Natural killer cell treated with Interleukin-12 subunit alpha and Interleukin-12 subunit beta and Interleukin-15 and Interleukin-18, amount 100 ng/mL, for 72 hours (primary cell): Measurements from ENCODE around the gene DCAF6. TPM values are rescaled to one million over a fixed set of nuclear protein-coding genes. Genes with fewer than 3 reads are reported as not detected.
"Not testable (repeated sequence)": the region's sequence is repeated elsewhere in the genome, so short reads cannot be mapped to it uniquely, and the experiment has no call there.

Source experiments
- ATAC-seq, 2 donors: fragments of 150-1000 bp; cut with Tn5 transposase in 1 of 2; sonication (Bioruptor Pico), chemical (Tn5 transposase) in 1 of 2; 2 replicates each; pipeline ENCODE4 v1.10.0; 2021
- DNase-seq: peaks from one replicate; pipeline ENCODE4 v3.0.0; 2022; ENCODE audit warnings: low spot score
- H3K27ac Mint-ChIP-seq, 2 donors: 1 replicate in 1 of 2; 2 replicates in 1 of 2; pipeline ENCODE4 v1.8.0; 2022; ENCODE audit warnings: mixed read lengths in 2 of 2, mild to moderate bottlenecking in 1 of 2, moderate library complexity in 1 of 2
- H3K27me3 Mint-ChIP-seq, 2 donors: 1 replicate in 1 of 2; 2 replicates in 1 of 2; pipeline ENCODE4 v1.8.0; 2022; ENCODE audit warnings: mixed read lengths in 2 of 2
- H3K36me3 Mint-ChIP-seq: one replicate; pipeline ENCODE4 v1.8.0; 2022; ENCODE audit warnings: mixed read lengths
- H3K4me1 Mint-ChIP-seq, 2 donors: 1 replicate in 1 of 2; 2 replicates in 1 of 2; pipeline ENCODE4 v1.8.0; 2022; ENCODE audit warnings: low read depth in 2 of 2, mixed read lengths in 2 of 2, mild to moderate bottlenecking in 1 of 2
- H3K4me3 Mint-ChIP-seq: one replicate; pipeline ENCODE4 v1.8.0; 2022; ENCODE audit warnings: mixed read lengths
- H3K9me3 Mint-ChIP-seq: 2 replicates; pipeline ENCODE4 v1.8.0; 2022; ENCODE audit warnings: mixed read lengths
- total RNA-seq, 2 donors: library from RNA; stranded (reverse); gene quantifications; one replicate each; pipeline ENCODE4 v1.2.3, GENCODE V29; 2022

Gene DCAF6, protein sequence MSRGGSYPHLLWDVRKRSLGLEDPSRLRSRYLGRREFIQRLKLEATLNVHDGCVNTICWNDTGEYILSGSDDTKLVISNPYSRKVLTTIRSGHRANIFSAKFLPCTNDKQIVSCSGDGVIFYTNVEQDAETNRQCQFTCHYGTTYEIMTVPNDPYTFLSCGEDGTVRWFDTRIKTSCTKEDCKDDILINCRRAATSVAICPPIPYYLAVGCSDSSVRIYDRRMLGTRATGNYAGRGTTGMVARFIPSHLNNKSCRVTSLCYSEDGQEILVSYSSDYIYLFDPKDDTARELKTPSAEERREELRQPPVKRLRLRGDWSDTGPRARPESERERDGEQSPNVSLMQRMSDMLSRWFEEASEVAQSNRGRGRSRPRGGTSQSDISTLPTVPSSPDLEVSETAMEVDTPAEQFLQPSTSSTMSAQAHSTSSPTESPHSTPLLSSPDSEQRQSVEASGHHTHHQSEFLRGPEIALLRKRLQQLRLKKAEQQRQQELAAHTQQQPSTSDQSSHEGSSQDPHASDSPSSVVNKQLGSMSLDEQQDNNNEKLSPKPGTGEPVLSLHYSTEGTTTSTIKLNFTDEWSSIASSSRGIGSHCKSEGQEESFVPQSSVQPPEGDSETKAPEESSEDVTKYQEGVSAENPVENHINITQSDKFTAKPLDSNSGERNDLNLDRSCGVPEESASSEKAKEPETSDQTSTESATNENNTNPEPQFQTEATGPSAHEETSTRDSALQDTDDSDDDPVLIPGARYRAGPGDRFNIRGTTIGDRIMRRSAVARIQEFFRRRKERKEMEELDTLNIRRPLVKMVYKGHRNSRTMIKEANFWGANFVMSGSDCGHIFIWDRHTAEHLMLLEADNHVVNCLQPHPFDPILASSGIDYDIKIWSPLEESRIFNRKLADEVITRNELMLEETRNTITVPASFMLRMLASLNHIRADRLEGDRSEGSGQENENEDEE
- 10 to 100 TPM; 18.3 to 29.3 TPM for total RNA-seq

DNA sequence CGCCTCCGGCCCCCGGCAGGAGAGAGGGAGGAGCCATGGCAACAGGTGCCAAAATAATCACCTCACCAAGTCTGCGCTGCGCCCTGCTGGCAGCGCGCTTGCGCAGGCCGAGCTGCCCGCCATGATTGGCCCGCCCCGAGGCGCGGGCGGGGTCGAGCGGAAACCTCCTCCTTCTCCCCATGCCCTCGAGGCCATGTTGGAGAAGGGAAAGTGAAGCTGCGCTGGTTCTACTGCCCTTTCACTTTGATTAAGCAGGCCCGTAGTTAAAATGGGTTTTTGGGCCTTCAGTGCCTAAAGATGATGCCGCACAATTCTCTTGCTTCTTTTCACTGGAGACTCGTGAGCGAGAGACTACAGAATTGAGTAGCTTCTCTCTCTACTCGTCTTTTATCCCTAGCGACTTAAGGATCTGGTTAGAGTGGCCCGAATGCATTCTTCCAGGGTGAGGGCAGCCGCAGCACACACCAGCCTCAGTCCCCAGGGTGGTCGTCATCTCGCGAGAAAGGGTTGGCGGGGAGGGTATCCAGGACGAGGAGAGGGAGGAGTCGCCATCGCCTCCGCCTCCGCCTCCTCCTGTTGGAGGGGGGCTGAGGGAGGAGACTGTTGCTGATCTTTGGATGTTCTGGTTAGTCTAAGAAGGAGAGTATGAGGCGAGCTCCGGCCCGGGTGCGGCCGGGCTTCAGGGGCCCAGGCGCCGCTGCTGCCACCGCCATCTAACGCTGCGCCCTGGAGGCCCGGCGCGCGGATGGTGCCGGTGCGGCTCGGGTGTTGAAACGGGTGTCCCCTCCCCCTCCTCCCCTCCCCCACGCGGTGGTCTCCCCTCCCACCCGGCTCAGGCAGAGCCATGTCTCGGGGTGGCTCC lies at the start of gene DCAF6:
Gene DCAF6, plus strand, starts transcription at position 616 of the 862 bp plus-strand sequence. Its CDS starts 229 bp downstream, at position 845.
- Mint-ChIP-seq H3K27me3 (no peaks in the 10 kb centered on the region), H3K4me1 (peaks cover 27 to 32% of the 10 kb centered on the region in 2 donors), H3K27ac (peak within 1 kb of the TSS; percentile 89 to 90), H3K36me3 (peaks cover 6% of the 10 kb centered on the region), H3K4me3 (peak within 1 kb of the TSS; percentile 97), H3K9me3 (no peaks in the 10 kb centered on the region)
- peak; percentile 98 for DNase-seq
- peak; percentile 92 to 95 for ATAC-seq

- not testable (repeated sequence) for H3K9me3 Mint-ChIP-seq, H3K36me3 Mint-ChIP-seq, H3K4me3 Mint-ChIP-seq, DNase-seq, H3K4me1 Mint-ChIP-seq, H3K27ac Mint-ChIP-seq, ATAC-seq
- peaks cover 12 to 13% of the 10 kb centered on the region in 2 donors for H3K27me3 Mint-ChIP-seq
Observed at GRCh38 chr1:167887187-167887586, 49.3 kb upstream of the DCAF6 start.

DNA sequence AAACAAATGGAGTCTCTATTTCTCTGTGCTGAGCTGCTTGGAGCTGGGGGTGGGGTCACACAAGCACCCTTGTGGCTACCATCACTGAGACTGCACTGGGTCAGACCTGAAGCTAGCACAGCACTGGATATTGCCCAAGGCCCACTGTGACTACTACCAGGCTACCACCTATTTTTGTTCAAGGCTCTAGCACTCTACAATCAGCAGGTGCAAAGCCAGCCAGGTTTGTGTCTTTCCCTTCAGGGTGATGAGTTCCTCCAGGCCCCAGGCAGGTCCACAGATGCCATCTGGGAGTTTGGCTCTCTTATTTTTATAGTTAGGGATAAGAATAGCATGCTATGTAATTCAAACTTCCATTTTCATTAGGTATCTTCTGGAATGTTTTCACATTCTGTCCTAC lies 46.1 kb upstream of the DCAF6 start:
- Mint-ChIP-seq H3K9me3 (peaks cover 3% of the 10 kb centered on the region), H3K27me3 (peaks cover 5 to 6% of the 10 kb centered on the region in 2 donors), H3K36me3 (no peaks in the 10 kb centered on the region), H3K4me3 (no peak overlapping the region), H3K4me1 (no peaks in the 10 kb centered on the region), H3K27ac (no peak overlapping the region)
- DNase-seq (no peak), ATAC-seq (no peak)

DNA sequence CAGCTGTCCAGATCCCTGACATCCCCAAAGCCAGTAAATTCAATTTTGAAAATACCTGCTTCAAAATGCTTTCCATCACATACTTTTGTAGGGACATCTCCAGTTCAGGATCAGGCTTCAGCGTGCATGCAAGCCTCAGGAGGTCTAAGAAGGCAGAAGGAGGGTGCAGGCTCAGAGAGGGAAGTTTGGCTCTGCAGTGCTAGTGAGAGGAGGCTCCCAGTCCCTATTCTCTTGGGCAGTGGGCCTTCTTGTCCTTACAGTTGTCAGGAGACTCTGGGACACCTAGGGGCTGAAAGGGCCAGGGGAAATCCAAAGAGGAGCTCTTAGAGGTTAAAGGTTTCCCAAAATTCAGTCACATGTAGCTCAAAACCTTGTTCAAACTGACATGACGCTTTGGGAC lies 42.7 kb upstream of the DCAF6 start:
- Mint-ChIP-seq H3K27me3 (peaks cover 2 to 12% of the 10 kb centered on the region in 2 donors), H3K9me3 (no peaks in the 10 kb centered on the region), H3K27ac (no peak overlapping the region), H3K4me1 (peaks cover 0 to under 1% of the 10 kb centered on the region in 2 donors), H3K36me3 (no peaks in the 10 kb centered on the region), H3K4me3 (no peak overlapping the region)
- ATAC-seq: peak in 1 of 2 donors; percentile 40
- DNase-seq: no peak

GRCh38 chr1:167898578-167899222 lies 37.8 kb upstream of the DCAF6 start:
- peaks cover 0 to 5% of the 10 kb centered on the region in 2 donors for H3K4me1 Mint-ChIP-seq
- DNase-seq (no peak), ATAC-seq (no peak)
- no peak overlapping the region for H3K27ac Mint-ChIP-seq
- H3K36me3 Mint-ChIP-seq: no peaks in the 10 kb centered on the region
- no peak overlapping the region for H3K4me3 Mint-ChIP-seq
- peaks cover 0 to 7% of the 10 kb centered on the region in 2 donors for H3K27me3 Mint-ChIP-seq
- H3K9me3 Mint-ChIP-seq: no peaks in the 10 kb centered on the region

DNA sequence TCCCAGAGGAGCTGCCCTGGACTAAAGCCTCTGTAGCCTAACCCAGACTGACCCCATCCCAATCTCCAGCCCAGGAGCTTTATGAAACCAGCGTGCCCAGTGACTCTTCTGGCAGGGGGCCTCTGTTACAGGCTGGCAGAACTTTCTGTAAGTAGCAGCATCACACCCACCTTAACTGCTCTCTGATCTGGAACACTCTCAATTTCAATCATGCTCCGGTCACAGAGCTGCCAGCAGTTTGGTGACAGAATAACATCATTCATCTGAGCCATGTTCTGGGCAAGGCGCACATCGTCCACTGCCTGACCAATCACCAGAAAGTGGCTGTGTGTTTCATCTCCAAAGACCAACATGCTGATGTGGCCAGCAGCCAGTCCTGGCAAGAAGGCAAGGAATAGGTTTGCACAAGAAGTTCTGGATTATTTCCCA lies 37.2 kb upstream of the DCAF6 start:
- H3K9me3 Mint-ChIP-seq: no peaks in the 10 kb centered on the region
- H3K4me3 Mint-ChIP-seq: no peak overlapping the region

GRCh38 chr1:167900907-167901306 lies 35.6 kb upstream of the DCAF6 start:
- Mint-ChIP-seq H3K4me1 (peaks cover 0 to 5% of the 10 kb centered on the region in 2 donors), H3K27me3 (peaks cover 0 to 2% of the 10 kb centered on the region in 2 donors), H3K4me3 (no peak overlapping the region), H3K36me3 (no peaks in the 10 kb centered on the region), H3K27ac (no peak overlapping the region), H3K9me3 (no peaks in the 10 kb centered on the region)
- ATAC-seq (no peak), DNase-seq (no peak)

More for the DNA sequence above, 37.2 kb upstream of the DCAF6 start:
- Mint-ChIP-seq H3K4me1 (peaks cover 0 to 5% of the 10 kb centered on the region in 2 donors), H3K36me3 (no peaks in the 10 kb centered on the region), H3K27ac (no peak overlapping the region), H3K27me3 (peaks cover 0 to 7% of the 10 kb centered on the region in 2 donors)
- no peak for DNase-seq
- ATAC-seq: no peak

GRCh38 chr1:167904652-167905130 lies 31.8 kb upstream of the DCAF6 start:
- Mint-ChIP-seq H3K27me3 (peaks cover 3 to 6% of the 10 kb centered on the region in 2 donors), H3K27ac (no peak overlapping the region), H3K36me3 (no peaks in the 10 kb centered on the region), H3K4me3 (no peak overlapping the region), H3K4me1 (no peaks in the 10 kb centered on the region), H3K9me3 (no peaks in the 10 kb centered on the region)
- DNase-seq: no peak
- ATAC-seq: no peak

GRCh38 chr1:167905182-167905581 lies 31.3 kb upstream of the DCAF6 start:
- no peak overlapping the region for H3K27ac Mint-ChIP-seq
- ATAC-seq (no peak), DNase-seq (no peak)
- H3K27me3 Mint-ChIP-seq: peaks cover 5 to 6% of the 10 kb centered on the region in 2 donors
- H3K36me3 Mint-ChIP-seq: peaks cover 2% of the 10 kb centered on the region
- H3K4me1 Mint-ChIP-seq: peaks cover 0 to 3% of the 10 kb centered on the region in 2 donors
- H3K4me3 Mint-ChIP-seq: no peak overlapping the region
- peaks cover 3% of the 10 kb centered on the region for H3K9me3 Mint-ChIP-seq

- no peak for ATAC-seq
- peaks cover 6 to 8% of the 10 kb centered on the region in 2 donors for H3K27me3 Mint-ChIP-seq
- no peak overlapping the region for H3K4me3 Mint-ChIP-seq
- H3K9me3 Mint-ChIP-seq: peaks cover 6% of the 10 kb centered on the region
- H3K27ac Mint-ChIP-seq: no peak overlapping the region
- no peak for DNase-seq
- peaks cover 5% of the 10 kb centered on the region for H3K36me3 Mint-ChIP-seq
- peaks cover 0 to 4% of the 10 kb centered on the region in 2 donors for H3K4me1 Mint-ChIP-seq
Observed at GRCh38 chr1:167905671-167906070, 30.8 kb upstream of the DCAF6 start.

GRCh38 chr1:167909691-167910180 lies 26.7 kb upstream of the DCAF6 start:
- Mint-ChIP-seq H3K27me3 (peaks cover 8 to 11% of the 10 kb centered on the region in 2 donors), H3K9me3 (peaks cover 6% of the 10 kb centered on the region)

GRCh38 chr1:167910530-167910929 lies 26.0 kb upstream of the DCAF6 start:
- Mint-ChIP-seq H3K4me3 (no peak overlapping the region), H3K9me3 (peaks cover 6% of the 10 kb centered on the region), H3K27ac (no peak overlapping the region), H3K36me3 (peaks cover 5% of the 10 kb centered on the region), H3K27me3 (peaks cover 8 to 11% of the 10 kb centered on the region in 2 donors), H3K4me1 (peaks cover 0 to 4% of the 10 kb centered on the region in 2 donors)
- ATAC-seq: no peak
- no peak for DNase-seq

More at GRCh38 chr1:167909691-167910180, 26.7 kb upstream of the DCAF6 start:
- DNase-seq (no peak), ATAC-seq (no peak)
- Mint-ChIP-seq H3K36me3 (peaks cover 5% of the 10 kb centered on the region), H3K4me1 (peaks cover 0 to 4% of the 10 kb centered on the region in 2 donors), H3K27ac (no peak overlapping the region), H3K4me3 (no peak overlapping the region)
